GM18526 (cell line): ENCODE data around the gene DCLK1.

Experiments
- POLR2A ChIP-seq: IDR thresholded peaks from 3 replicates; pipeline ENCODE4 v1.6.1; 2011; ENCODE audit not compliant: insufficient read length; ENCODE audit errors: extremely low read depth

DCLK1 gene

GRCh38 chr13:36143738-36144137 lies 12.6 kb upstream of the DCLK1 start:
- no peak for TF ChIP-seq POLR2A

GRCh38 chr13:36142735-36143134 lies 11.6 kb upstream of the DCLK1 start:
- no peak for TF ChIP-seq POLR2A

GRCh38 chr13:36135876-36136275 lies 4.7 kb upstream of the DCLK1 start:
- TF ChIP-seq POLR2A: no peak

- TF ChIP-seq POLR2A: no peak
These were observed 3.5 kb upstream of the DCLK1 start for GRCh38 chr13:36134632-36135031.

- TF ChIP-seq POLR2A: no peak
These were observed 2.9 kb upstream of the DCLK1 start for GRCh38 chr13:36133950-36134626.

- no peak for TF ChIP-seq POLR2A
These were observed 1.2 kb upstream of the DCLK1 start for GRCh38 chr13:36132376-36132775.

- TF ChIP-seq POLR2A: no peak
These were observed 732 bp upstream of the DCLK1 start for GRCh38 chr13:36131931-36132297.

- no peak for TF ChIP-seq POLR2A
These were observed 495 bp downstream of the DCLK1 start for GRCh38 chr13:36130552-36131221.

GRCh38 chr13:36130193-36130551 lies 1.0 kb downstream of the DCLK1 start:
- TF ChIP-seq POLR2A: no peak

- no peak for TF ChIP-seq POLR2A
These were observed 1.6 kb downstream of the DCLK1 start for GRCh38 chr13:36129539-36129938.

GRCh38 chr13:36126491-36126890 lies 4.7 kb downstream of the DCLK1 start:
- TF ChIP-seq POLR2A: no peak

- no peak for TF ChIP-seq POLR2A
These were observed 5.3 kb downstream of the DCLK1 start for GRCh38 chr13:36125841-36126240.

GRCh38 chr13:36124236-36124822 lies 6.9 kb downstream of the DCLK1 start:
- TF ChIP-seq POLR2A: no peak

- TF ChIP-seq POLR2A: no peak
These were observed 15.9 kb downstream of the DCLK1 start for GRCh38 chr13:36115306-36115705.

GRCh38 chr13:36114233-36114632 lies 16.9 kb downstream of the DCLK1 start:
- no peak for TF ChIP-seq POLR2A

- TF ChIP-seq POLR2A: no peak
These were observed 22.2 kb downstream of the DCLK1 start for GRCh38 chr13:36108954-36109353.

GRCh38 chr13:36108342-36108741 lies 22.8 kb downstream of the DCLK1 start:
- no peak for TF ChIP-seq POLR2A
